Esophagus muscularis mucosa (tissue), 4 donors: ENCODE results near the gene WEE1.

Experiments
- EP300 ChIP-seq: sonication (generic); formaldehyde crosslinking; IDR thresholded peaks from one replicate; pipeline ENCODE4 v1.6.1; 2017; ENCODE audit warnings: antibody characterized with exemption
- POLR2A ChIP-seq: fragments of 450-650 bp; IDR thresholded peaks from one replicate; pipeline ENCODE4 v1.6.1; 2017; ENCODE audit warnings: antibody characterized with exemption, moderate library complexity, mild to moderate bottlenecking, low read depth
- POLR2AphosphoS5 ChIP-seq, 2 donors: sonication (generic); formaldehyde crosslinking; IDR thresholded peaks; one replicate each; pipeline ENCODE4 v1.6.1; 2017; ENCODE audit warnings: antibody characterized with exemption in 2 of 2
- TF ChIP-seq, protein P1 (sequence below), 3 experiments: fragments of 200-600 bp in 2 of 3; fragments of 450-650 bp in 1 of 3; sonication (generic) in 2 of 3; IDR thresholded peaks; one replicate each; pipeline ENCODE4 v1.5.1; 2017 to 2019; ENCODE audit warnings: antibody characterized with exemption in 3 of 3, mild to moderate bottlenecking in 2 of 3, moderate library complexity in 1 of 3

DNA sequence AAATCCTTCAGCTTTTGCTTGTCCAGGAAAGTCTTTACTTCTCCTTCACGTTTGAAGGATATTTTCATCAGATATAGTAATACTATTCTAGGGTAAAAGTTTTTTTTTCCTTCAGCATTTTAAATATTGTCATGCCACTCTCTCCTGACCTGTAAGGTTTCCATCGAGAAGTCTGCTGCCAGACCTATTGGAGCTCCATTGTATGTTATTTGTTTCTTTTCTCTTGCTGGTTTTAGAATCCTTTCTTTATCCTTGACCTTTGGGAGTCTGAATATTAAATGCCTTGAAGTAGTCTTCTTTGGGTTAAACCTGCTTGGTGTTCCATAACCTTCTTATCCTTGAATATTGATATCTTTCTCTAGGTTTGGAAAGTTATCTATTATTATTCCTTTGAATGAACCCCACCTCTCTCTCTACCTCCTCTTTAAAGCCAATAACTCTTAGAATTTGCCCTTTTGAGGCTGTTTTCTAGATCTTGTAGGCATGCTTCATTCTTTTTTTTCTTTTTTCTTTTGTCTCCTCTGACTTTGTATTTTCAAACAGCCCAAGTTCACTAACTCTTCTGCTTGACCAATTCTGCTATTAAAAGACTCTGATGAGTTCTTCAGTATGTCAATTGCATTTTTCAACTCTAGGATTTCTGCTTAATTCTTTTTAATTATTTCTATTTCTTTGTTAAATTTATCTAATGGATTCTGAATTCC is 12.0 kb upstream of the WEE1 start:
- TF ChIP-seq POLR2A (no peak), EP300 (no peak), POLR2AphosphoS5 (IDR thresholded peaks at IDR 0.05) (no peak)
- TF ChIP-seq, protein P1, sequence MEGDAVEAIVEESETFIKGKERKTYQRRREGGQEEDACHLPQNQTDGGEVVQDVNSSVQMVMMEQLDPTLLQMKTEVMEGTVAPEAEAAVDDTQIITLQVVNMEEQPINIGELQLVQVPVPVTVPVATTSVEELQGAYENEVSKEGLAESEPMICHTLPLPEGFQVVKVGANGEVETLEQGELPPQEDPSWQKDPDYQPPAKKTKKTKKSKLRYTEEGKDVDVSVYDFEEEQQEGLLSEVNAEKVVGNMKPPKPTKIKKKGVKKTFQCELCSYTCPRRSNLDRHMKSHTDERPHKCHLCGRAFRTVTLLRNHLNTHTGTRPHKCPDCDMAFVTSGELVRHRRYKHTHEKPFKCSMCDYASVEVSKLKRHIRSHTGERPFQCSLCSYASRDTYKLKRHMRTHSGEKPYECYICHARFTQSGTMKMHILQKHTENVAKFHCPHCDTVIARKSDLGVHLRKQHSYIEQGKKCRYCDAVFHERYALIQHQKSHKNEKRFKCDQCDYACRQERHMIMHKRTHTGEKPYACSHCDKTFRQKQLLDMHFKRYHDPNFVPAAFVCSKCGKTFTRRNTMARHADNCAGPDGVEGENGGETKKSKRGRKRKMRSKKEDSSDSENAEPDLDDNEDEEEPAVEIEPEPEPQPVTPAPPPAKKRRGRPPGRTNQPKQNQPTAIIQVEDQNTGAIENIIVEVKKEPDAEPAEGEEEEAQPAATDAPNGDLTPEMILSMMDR (IDR thresholded peaks at IDR 0.05) = no peak
